H54 (cell line): ENCODE results near the gene MND1.

ENCODE experiments used
- DNase-seq: peaks from one replicate; pipeline ENCODE4 v3.0.0; 2011; ENCODE audit warnings: low spot score, mixed read lengths; ENCODE audit not compliant: insufficient read length
- FAIRE-seq: peaks from 3 replicates; lab custom pipeline; 2011; peaks lifted over from hg19 to GRCh38; lab: Jason Lieb, UNC
- POLR2A ChIP-seq: IDR thresholded peaks from 2 replicates; pipeline ENCODE4 v1.6.1; 2011; ENCODE audit warnings: low read depth, mild to moderate bottlenecking, low read length

The MND1 gene

DNA sequence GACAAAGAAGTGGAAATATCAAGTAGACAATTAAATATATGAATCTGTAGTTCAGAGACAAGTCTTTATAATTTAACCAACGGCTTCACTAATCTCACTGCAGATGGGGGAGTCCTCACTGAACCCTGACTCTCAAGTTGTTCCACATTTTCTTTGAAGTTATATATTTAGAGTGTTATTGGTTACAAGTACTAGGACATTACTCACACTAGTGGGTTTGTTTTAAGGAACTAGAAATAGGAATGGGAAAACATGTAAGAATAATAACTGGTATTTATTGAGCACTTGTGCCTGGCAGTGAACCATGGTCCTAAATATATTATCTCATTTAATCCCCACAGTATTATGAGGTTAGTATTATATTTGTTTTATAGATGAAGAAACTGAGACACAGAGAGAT, 22.0 kb downstream of the MND1 start:
- FAIRE-seq (no peak), DNase-seq (no peak)
- TF ChIP-seq POLR2A = no peak

DNA sequence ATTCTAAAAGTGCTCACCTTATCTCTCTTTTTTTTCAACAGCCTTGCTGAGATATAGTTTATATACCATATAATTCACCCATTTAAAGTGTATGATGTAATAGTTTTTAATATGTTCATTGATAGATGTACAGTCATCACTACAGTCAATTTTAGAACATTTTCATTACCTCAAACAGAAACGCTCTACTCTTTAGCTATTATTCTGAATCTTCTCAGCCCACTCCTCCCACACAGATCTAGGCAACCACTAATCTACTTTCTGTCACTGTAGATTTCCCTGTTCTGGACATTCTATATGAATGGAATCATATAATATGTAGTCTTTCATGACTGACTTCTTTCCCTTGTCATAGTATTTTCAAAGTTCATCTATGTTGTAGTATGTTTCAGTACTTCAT, 22.6 kb downstream of the MND1 start:
- TF ChIP-seq POLR2A = no peak
- no peak for FAIRE-seq
- no peak for DNase-seq

DNA sequence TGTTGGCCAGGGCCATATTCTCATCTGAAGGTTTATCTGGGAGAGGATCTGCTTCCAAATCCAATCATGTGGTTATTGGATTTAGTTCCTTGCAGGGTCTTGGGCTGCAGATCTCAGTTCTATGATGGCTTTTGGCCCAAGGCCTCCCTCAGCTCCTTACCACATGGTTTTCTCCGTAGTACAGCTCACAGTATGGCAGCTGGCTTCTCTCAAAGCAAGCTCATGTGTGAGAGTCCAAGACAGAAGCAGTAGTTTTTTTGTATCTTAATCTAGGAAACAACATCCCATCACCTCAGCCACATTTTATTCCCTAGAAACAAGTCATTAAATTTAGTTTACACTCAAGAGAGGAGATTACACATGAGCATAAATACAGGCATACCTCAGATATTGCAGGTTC, 24.5 kb downstream of the MND1 start:
- FAIRE-seq (no peak), DNase-seq (no peak)
- TF ChIP-seq POLR2A = no peak

DNA sequence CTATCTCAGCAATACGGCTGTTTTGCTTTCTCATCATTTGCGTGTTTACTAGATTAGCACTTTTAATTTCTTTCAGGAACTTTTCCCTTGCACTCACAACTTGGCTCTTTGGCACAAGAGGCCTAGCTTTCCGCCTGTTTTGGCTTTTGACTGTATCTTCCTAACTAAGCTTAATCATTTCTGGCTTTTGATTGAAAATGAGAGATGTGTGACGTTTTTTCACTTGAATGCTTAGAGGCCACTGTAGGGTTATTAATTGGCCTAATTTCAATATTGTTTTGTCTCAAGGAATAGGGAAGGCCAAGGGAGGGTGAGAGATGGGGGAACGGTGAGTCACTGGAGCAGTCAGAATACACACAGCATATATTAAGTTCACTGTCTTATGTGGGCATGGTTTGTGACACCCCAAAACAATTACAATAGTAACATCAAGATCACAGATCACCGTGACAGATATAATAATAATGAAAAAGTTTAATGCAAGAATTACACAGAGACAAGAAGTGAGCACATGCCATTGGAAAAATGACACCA, 27.3 kb downstream of the MND1 start:
- TF ChIP-seq POLR2A = no peak
- DNase-seq = no peak
- FAIRE-seq = no peak

DNA sequence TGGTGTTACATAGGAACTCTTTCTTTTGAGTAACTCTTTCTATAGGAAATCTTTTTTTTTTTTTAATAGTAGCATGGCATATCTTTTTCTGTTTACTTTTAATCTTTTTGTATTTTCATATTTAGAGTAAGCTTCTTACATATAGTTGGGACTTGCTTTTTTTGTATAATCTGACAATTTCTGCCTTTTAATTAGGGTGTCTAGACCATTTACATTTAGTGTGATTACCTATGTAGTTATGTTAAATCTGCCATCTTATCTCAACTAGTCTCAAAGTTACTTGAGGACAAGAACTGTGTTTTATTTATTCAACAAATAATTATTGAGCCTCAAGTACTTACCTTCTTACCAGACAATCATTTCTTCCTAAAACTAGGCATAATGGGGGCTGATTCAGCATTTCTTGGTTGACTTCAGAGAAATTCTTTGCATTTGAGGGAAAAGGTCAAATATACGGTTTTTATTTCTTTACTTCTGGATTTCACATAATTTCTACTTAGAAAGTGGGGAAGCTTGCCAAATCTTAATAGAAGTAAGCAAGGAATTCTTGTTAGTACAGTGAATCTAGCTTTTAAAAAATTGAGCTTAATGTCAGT, 28.6 kb downstream of the MND1 start:
- TF ChIP-seq POLR2A = no peak
- FAIRE-seq (no peak), DNase-seq (no peak)

DNA sequence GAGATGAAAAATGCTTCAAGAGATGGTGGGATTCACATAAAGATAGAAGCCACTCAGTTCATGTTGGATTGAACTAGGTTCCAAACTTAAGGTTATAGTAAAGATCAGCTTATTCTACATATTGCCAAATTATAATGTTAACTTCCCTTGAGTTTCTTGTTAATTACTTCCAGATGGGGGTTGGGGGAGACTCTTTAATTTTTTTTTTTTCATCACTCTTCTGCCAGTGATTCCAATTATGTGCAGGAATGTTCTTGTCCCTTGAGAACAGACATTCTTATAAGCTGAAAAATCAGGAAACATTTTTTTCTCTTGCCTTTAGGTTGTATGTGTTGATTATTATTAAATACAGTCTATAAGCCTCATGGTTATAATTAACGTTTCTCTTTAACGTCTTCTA, 30.0 kb downstream of the MND1 start:
- FAIRE-seq = no peak
- DNase-seq = no peak
- no peak for TF ChIP-seq POLR2A

DNA sequence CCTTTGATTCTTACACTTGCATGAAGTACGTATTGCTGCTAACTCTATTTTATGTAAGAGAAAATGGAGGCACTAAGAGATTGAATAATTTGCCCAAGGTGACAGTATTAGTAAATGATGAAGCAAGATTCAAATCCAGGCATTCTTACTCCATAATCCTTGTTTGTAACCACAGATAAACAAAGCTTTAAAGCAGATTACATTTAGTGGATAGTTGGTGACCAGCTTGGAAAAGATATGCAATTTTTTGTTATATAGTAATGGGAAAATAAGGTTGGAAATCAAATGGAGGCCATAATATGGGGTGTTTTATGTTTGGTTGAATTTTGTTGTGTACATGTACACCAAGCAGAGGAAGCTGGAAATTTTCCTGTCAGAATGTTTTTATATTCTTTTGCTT, 30.8 kb downstream of the MND1 start:
- no peak for TF ChIP-seq POLR2A
- DNase-seq (no peak), FAIRE-seq (no peak)

DNA sequence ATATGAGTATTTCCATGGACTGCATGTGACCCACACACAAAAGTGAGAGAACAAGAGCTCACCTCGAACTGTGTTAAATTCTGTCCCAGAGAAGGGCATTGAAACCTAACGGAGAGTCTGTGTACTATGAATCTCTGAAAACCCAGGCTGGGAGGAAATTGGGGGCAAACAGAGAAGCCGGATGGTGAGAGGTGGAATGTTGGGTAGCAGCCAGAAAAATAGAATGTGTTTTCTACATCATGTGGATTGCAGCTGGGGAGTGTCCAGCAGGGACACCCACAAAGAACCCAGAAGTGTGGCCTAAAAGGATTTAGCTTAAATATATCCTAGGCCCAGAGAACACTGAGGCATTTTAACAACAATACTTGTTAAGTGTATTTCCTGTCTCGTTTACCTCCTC, 38.6 kb downstream of the MND1 start:
- no peak for TF ChIP-seq POLR2A
- no peak for FAIRE-seq
- DNase-seq = no peak

DNA sequence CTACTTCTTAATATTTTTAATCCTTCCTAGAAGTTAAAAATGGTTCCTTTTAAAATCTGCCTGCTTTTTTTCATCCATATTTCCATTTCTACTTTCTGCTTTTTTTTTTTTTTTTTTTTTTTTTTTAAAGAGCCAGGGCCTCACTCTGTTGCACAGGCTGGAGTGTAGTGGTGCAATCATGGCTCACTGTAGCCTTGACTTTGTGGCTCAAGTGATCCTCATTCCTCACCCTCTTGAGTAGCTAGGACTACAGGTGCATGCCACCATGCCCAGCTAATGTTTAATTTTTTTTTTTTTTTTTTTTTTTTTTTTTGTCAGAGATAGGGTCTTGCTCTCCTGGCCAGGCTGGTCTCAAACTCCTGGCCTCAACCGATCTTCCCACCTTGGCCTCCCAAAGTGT, 39.7 kb downstream of the MND1 start:
- TF ChIP-seq POLR2A = no peak
- no peak for DNase-seq
- no peak for FAIRE-seq

DNA sequence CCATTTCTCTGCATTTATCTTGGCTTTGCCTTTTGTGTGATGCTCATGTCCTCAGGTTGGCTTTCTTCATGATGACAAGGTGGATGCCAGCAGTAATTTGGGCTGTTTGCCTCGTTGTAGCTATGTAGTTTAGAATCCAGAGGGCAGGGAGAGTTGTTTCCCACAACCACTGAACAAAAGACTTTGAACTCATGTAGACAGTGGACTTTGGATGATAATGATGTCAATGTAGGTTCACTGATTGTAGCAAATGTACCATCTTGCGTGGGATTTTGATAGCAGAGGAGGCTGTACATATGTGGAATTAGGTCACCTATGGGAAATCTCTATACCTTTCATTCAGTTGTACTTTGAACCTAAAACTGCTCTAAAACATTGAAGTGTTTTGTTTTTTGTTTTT, 41.3 kb downstream of the MND1 start:
- no peak for TF ChIP-seq POLR2A
- no peak for DNase-seq
- no peak for FAIRE-seq

DNA sequence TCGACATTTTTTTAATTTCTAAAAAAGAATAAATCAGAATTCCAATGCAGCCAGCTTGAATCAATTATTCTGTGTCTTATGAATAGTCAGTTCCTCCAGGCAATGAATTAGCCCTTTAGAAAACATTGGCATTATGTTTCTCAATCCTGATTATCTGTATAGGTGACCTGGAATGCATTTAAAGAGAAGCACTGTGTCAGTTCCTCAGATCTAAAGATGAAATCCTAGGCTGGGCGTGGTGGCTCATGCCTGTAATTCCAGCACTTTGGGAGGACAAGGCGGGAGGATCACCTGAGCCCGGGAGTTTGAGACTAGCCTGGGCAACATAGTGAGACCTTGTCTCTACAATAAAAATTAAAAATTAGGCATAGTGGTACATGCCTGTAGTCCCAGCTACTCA, 43.5 kb downstream of the MND1 start:
- TF ChIP-seq POLR2A = no peak
- DNase-seq (no peak), FAIRE-seq (no peak)

DNA sequence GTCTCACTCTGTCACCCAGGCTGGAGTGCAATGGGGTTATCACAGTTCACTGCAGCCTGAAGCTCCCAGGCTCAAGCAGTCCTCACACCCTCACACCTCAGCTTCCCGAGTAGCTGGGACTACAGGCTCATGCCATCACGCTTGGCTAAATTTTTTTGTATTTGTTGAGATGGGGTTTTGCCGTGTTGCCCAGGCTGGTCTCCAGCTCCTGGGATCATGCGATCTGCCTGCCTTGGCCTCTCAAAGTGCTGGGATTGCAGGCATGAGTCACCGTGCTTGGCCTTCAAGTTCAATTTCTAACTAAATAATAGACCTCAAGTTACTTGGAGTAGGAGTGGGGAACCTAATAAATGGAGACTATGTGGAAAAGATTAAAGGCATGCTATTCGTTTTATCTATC, 48.9 kb downstream of the MND1 start:
- DNase-seq (no peak), FAIRE-seq (no peak)
- no peak for TF ChIP-seq POLR2A

DNA sequence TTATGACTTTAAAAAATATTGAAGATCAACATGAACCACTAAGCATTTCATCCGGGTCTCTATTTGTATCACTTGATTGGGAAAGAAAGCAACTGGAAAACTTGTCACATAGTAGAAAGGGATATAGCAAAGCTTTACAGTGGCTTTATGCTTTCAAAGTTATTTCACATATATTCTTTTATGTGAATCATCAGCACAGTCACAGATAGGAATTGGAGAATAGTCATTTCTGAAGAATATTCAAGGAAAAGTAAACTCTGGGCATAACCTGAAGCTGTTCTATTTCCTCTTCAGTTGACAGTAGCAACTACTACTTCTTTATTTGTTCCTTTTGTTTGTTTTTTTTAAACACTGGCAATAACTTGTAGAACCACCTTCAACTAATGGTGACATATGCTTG, 50.5 kb downstream of the MND1 start:
- TF ChIP-seq POLR2A = no peak
- FAIRE-seq (no peak), DNase-seq (no peak)

DNA sequence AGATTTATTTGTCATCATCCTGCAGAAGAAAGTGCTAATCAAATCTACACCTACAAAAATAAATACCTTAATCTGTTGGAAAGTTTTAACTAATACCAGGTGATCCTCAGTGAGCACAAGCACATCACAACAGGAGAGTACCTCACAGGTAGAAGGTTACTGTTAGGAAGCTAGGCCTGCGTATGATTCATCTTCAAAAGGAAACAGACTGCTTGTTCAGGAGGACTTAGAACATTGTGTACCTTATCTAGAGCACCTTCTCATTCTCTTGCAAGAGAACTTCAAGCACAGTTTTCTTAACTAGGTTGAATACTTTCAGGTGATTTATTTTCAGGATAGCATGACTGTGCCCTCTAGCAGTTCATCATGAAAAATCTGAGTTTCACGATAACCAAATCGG, 54.2 kb downstream of the MND1 start:
- DNase-seq (no peak), FAIRE-seq (no peak)

DNA sequence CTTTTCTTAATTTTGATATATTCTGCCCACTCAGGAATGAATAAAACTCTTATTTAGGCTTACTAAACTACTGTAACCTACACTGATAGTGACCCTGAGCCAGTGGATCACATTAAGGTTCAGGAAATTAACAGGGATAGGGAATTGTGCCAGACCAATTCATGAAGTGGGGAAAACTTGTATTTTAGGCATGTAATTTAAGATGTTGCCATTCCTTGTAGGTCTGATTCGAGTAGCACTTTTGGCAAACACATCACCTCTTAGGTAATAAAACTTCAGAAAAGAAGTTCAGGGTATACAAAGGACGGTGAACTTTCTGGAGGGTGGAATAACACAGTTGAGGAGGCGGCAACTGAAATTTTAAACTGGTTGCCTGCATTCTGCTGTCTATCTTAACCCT, 54.9 kb downstream of the MND1 start:
- DNase-seq = no peak
- no peak for FAIRE-seq
- no peak for TF ChIP-seq POLR2A

More for the DNA sequence above, 54.2 kb downstream of the MND1 start:
- TF ChIP-seq POLR2A = no peak
